ENCODE data around the gene DLGAP4. TPM values are rescaled to one million over a fixed set of nuclear protein-coding genes. Genes with fewer than 3 reads are reported as not detected.

DLGAP4 gene
- total RNA-seq, 1 experiment from 2014 or later, result 59.9 TPM

DNA sequence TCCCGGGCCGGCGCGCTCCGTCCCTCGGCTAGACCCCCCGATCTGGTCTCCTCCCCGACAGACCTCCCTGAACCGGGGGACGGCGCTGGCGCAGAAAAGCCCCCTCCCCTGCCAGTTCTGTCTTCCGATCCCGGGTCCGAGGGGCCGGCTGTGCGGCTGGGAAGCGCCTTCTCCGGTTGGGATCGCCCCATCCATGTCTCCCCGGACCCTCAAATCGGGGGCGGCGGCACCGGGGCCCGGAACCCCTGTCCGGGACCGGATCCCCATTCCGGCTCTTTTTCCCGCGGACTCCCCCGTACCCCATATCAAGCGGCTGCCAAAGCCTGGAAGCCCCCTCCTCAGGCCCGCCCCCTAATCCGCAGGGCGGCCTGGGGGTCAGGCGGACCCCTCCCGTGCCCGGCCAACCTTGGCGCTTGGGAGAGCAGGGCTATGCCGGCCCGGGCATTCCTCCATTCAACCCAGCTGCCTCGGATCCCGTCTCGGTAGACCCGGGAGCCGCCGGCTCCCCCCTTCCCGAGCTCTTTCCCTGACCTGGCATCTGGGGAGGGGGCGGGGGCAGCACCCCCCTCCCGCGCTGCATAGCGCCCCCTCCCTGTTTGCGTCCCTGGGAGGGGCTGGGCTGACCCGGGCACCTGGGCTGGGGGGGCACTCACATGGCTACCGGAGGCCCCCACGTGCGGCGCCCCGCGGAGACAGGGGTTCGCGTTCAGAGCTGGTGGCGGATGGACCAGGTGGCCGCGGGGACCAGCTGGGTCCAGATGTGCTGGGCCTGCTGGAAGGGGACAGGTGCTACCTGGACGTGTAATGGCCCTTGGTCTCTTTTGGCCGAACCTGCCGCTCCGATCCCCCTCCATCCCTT, 643 bp downstream of the DLGAP4 start:
- ChIA-PET CTCF (no interaction called here), POLR2A (ENCODE audit: low non-redundant PET) (no interaction called here)
- Histone ChIP-seq H3K4me3 (ENCODE audit: low read depth, low read length, poor library complexity, severe bottlenecking) (peak overlapping the region; percentile 71), H3K27me3 (replicated peaks; ENCODE audit: insufficient read depth, low read depth, low read length, poor library complexity) (peaks cover 42% of the 10 kb centered on the region), H3K36me3 (ENCODE audit: insufficient read depth, low read length, poor library complexity, severe bottlenecking) (no peaks in the 10 kb centered on the region), H3K27ac (ENCODE audit: low read depth, low read length, poor library complexity, severe bottlenecking) (peak overlapping the region; percentile 42), H3K4me1 (ENCODE audit: insufficient read depth, low read length, poor library complexity, severe bottlenecking) (peaks cover 21% of the 10 kb centered on the region), H3K9me3 (ENCODE audit: low read depth, low read length, poor library complexity, severe bottlenecking) (no peaks in the 10 kb centered on the region)
- no peak for DNase-seq (ENCODE audit: low spot score)
- intact Hi-C loops (cut with micrococcal nuclease; ENCODE audit: unreplicated experiment), result no loop called here
- peak; percentile 36 for TF ChIP-seq EZH2 (IDR thresholded peaks at IDR 0.05; ENCODE audit: borderline replicate concordance, low read depth, low read length, poor library complexity, severe bottlenecking)
- TF ChIP-seq, protein P1, sequence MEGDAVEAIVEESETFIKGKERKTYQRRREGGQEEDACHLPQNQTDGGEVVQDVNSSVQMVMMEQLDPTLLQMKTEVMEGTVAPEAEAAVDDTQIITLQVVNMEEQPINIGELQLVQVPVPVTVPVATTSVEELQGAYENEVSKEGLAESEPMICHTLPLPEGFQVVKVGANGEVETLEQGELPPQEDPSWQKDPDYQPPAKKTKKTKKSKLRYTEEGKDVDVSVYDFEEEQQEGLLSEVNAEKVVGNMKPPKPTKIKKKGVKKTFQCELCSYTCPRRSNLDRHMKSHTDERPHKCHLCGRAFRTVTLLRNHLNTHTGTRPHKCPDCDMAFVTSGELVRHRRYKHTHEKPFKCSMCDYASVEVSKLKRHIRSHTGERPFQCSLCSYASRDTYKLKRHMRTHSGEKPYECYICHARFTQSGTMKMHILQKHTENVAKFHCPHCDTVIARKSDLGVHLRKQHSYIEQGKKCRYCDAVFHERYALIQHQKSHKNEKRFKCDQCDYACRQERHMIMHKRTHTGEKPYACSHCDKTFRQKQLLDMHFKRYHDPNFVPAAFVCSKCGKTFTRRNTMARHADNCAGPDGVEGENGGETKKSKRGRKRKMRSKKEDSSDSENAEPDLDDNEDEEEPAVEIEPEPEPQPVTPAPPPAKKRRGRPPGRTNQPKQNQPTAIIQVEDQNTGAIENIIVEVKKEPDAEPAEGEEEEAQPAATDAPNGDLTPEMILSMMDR (conservative IDR thresholded peaks at IDR 0.05; ENCODE audit: low read depth, low read length), result no peak
- BruUV-seq (replicated peaks), result no TSS peak

DNA sequence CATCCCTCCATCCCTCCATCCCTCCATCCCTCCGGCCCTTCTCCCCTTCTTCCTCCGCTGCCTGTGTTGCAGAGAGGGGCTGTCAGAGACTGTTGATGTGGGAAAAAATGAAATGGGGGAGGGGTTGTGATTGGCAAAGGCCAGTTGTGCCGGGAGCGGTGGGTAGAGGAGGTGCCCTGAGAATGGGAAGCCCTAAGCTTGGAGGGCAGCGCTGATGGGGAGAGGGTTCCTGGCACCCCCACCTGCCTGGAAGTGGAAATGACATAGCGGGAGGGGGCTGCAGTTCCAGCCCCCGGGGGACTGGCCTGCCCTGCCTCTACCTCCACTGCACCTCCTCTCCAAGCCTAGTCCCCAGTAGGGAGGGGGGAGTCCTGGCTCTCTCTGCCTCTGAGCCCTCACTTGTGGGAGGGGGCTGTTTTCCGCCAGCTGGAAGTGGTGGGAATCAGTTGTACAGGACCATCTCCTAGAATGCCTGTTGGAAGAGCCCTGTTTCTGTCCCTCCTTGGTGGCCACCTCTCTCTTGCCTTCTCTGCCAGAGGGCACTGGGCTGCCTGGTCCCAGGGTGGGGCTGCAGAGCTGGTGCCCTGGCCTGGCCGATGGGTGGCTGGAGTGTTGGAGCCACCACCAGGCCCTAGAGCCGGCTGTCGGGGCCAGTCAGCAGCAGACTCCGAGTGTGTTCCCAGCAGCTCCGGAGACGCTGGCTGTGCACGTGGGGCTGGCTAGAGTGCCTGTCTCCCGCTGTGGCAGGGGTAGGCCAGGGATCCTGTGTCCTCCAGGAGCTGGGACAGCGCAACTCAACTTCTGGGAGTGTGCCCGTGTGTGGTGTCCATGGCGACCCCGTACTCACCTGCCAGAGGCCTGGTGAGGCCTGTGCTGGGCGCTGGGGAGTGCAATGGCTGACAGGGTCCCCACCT, 1.5 kb downstream of the DLGAP4 start:
- no peak overlapping the region for H3K27ac ChIP-seq (ENCODE audit: low read depth, low read length, poor library complexity, severe bottlenecking)
- TF ChIP-seq, protein P1 (conservative IDR thresholded peaks at IDR 0.05; ENCODE audit: low read depth, low read length), result no peak
- TF ChIP-seq EZH2 (IDR thresholded peaks at IDR 0.05; ENCODE audit: borderline replicate concordance, low read depth, low read length, poor library complexity, severe bottlenecking), result no peak
- no TSS peak for BruUV-seq (replicated peaks)
- H3K9me3 ChIP-seq (ENCODE audit: low read depth, low read length, poor library complexity, severe bottlenecking), result no peaks in the 10 kb centered on the region
- peaks cover 42% of the 10 kb centered on the region for H3K27me3 ChIP-seq (replicated peaks; ENCODE audit: insufficient read depth, low read depth, low read length, poor library complexity)
- no peak for DNase-seq (ENCODE audit: low spot score)
- H3K4me3 ChIP-seq (ENCODE audit: low read depth, low read length, poor library complexity, severe bottlenecking), result peak overlapping the region; percentile 71
- peaks cover 22% of the 10 kb centered on the region for H3K4me1 ChIP-seq (ENCODE audit: insufficient read depth, low read length, poor library complexity, severe bottlenecking)
- ChIA-PET CTCF (no interaction called here), POLR2A (ENCODE audit: low non-redundant PET) (no interaction called here)
- intact Hi-C loops (cut with micrococcal nuclease; ENCODE audit: unreplicated experiment), result no loop called here
- no peaks in the 10 kb centered on the region for H3K36me3 ChIP-seq (ENCODE audit: insufficient read depth, low read length, poor library complexity, severe bottlenecking)

DNA sequence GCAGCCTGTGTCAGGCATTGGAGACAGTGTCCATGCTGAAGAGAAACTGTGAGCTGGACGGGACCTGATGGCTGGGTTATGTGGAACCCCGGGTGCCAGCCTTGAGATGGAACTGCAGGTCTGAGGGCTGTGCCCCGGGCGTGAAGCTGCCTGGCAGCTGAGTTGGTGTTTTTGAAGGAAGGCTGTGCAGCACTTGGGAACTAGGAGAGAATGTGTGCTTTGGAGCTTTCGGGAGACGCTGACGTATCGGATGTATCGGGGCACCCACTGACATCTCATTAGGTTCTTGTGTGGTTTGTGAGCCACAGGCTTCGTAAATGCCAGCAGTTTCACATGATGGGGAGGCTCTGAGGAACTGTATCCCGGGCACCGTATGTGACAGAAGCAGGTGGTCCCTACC, 2.2 kb downstream of the DLGAP4 start:
- Histone ChIP-seq H3K4me1 (ENCODE audit: insufficient read depth, low read length, poor library complexity, severe bottlenecking) (peaks cover 22% of the 10 kb centered on the region), H3K36me3 (ENCODE audit: insufficient read depth, low read length, poor library complexity, severe bottlenecking) (no peaks in the 10 kb centered on the region), H3K27ac (ENCODE audit: low read depth, low read length, poor library complexity, severe bottlenecking) (no peak overlapping the region), H3K4me3 (ENCODE audit: low read depth, low read length, poor library complexity, severe bottlenecking) (no peak overlapping the region), H3K27me3 (replicated peaks; ENCODE audit: insufficient read depth, low read depth, low read length, poor library complexity) (peaks cover 39% of the 10 kb centered on the region), H3K9me3 (ENCODE audit: low read depth, low read length, poor library complexity, severe bottlenecking) (no peaks in the 10 kb centered on the region)
- intact Hi-C loops (cut with micrococcal nuclease; ENCODE audit: unreplicated experiment), result no loop called here
- POLR2A ChIA-PET (ENCODE audit: low non-redundant PET), result no interaction called here
- DNase-seq (ENCODE audit: low spot score), result no peak
- CTCF ChIA-PET, result no interaction called here
- BruUV-seq (replicated peaks), result no TSS peak
- TF ChIP-seq, protein P1 (conservative IDR thresholded peaks at IDR 0.05; ENCODE audit: low read depth, low read length), result no peak
- no peak for TF ChIP-seq EZH2 (IDR thresholded peaks at IDR 0.05; ENCODE audit: borderline replicate concordance, low read depth, low read length, poor library complexity, severe bottlenecking)

All from A673 (cell line).